DOHH2 (cell line): ENCODE data around the gene ASCL1.

Source experiments
- H3F3A ChIP-seq: fragments of 200-600 bp; sonication (generic), shearing (Covaris generic); 2 replicates; pipeline ENCODE4 v1.6.0; 2016; ENCODE audit warnings: antibody characterized with exemption, mild to moderate bottlenecking; ENCODE audit not compliant: control insufficient read depth, insufficient read depth
- H3K27ac ChIP-seq: fragments of 200-600 bp; sonication (generic); 2 replicates; pipeline ENCODE4 v1.5.1; 2014; ENCODE audit warnings: low read depth, mild to moderate bottlenecking, low read length, moderate library complexity
- H3K27me3 ChIP-seq: fragments of 200-600 bp; sonication (generic); 2 replicates; pipeline ENCODE4 v1.6.1; 2014; ENCODE audit warnings: mild to moderate bottlenecking, low read length, mixed read lengths; ENCODE audit not compliant: control insufficient read depth
- H3K36me3 ChIP-seq: fragments of 200-600 bp; sonication (generic); 2 replicates; pipeline ENCODE4 v1.6.1; 2014; ENCODE audit warnings: mild to moderate bottlenecking, low read length, moderate library complexity, mixed read lengths; ENCODE audit not compliant: control insufficient read depth
- H3K4me1 ChIP-seq: fragments of 200-600 bp; sonication (generic); 2 replicates; pipeline ENCODE4 v1.6.1; 2014; ENCODE audit warnings: mild to moderate bottlenecking, low read length, mixed read lengths; ENCODE audit not compliant: control insufficient read depth
- H3K4me2 ChIP-seq: fragments of 200-600 bp; sonication (generic); 2 replicates; pipeline ENCODE4 v1.6.0; 2014; ENCODE audit warnings: mild to moderate bottlenecking, low read length, moderate library complexity
- H3K4me3 ChIP-seq: fragments of 200-600 bp; sonication (generic); 2 replicates; pipeline ENCODE4 v1.5.1; 2014; ENCODE audit warnings: mild to moderate bottlenecking, low read length, mixed read lengths
- H3K79me2 ChIP-seq: fragments of 200-600 bp; sonication (generic); 2 replicates; pipeline ENCODE4 v1.6.1; 2014; ENCODE audit warnings: mild to moderate bottlenecking, low read length, mixed read lengths; ENCODE audit not compliant: control insufficient read depth
- H3K9me2 ChIP-seq: fragments of 200-600 bp; sonication (generic); replicated peaks from 2 replicates; pipeline ENCODE4 v1.6.1; 2014; ENCODE audit warnings: mild to moderate bottlenecking, low read length, mixed read lengths; ENCODE audit not compliant: control insufficient read depth
- H3K9me3 ChIP-seq: fragments of 200-600 bp; sonication (generic); 2 replicates; pipeline ENCODE4 v1.6.1; 2014; ENCODE audit warnings: antibody characterized with exemption, low read length, mixed read lengths; ENCODE audit not compliant: control insufficient read depth, insufficient read depth
- H4K20me1 ChIP-seq: fragments of 200-600 bp; sonication (generic); 2 replicates; pipeline ENCODE4 v1.6.0; 2014; ENCODE audit warnings: low read depth, mild to moderate bottlenecking, antibody characterized with exemption, low read length, moderate library complexity; ENCODE audit not compliant: control insufficient read depth, insufficient read depth
- CTCF ChIP-seq: fragments of 200-600 bp; sonication (generic); IDR thresholded peaks from one replicate; pipeline ENCODE4 v1.5.1; 2014; ENCODE audit warnings: antibody characterized with exemption, mild to moderate bottlenecking, low read depth, low read length; ENCODE audit not compliant: poor library complexity, severe bottlenecking
- EZH2phosphoT487 ChIP-seq: fragments of 200-600 bp; sonication (generic); IDR thresholded peaks from 2 replicates; pipeline ENCODE4 v1.6.1; 2017; ENCODE audit warnings: borderline replicate concordance, mild to moderate bottlenecking, antibody characterized with exemption, low read length, moderate library complexity, mixed read lengths

Gene ASCL1

GRCh38 chr12:102958073-102958829 is 777 bp downstream of the ASCL1 start:
- TF ChIP-seq CTCF, result no peak
- no peak for TF ChIP-seq EZH2phosphoT487
- Histone ChIP-seq H3K4me1 (no peaks in the 10 kb centered on the region), H3K27ac (no peak overlapping the region), H3K4me3 (no peak overlapping the region), H3K27me3 (peaks cover 21% of the 10 kb centered on the region), H3K9me2 (no peaks in the 10 kb centered on the region), H3K36me3 (no peaks in the 10 kb centered on the region), H3K79me2 (no peaks in the 10 kb centered on the region), H4K20me1 (no peaks in the 10 kb centered on the region), H3K4me2 (no peak overlapping the region), H3F3A (no peaks in the 10 kb centered on the region), H3K9me3 (no peaks in the 10 kb centered on the region)

- no peaks in the 10 kb centered on the region for H3K9me3 ChIP-seq
- no peaks in the 10 kb centered on the region for H3K79me2 ChIP-seq
- no peak overlapping the region for H3K4me3 ChIP-seq
- no peak overlapping the region for H3K27ac ChIP-seq
- TF ChIP-seq EZH2phosphoT487, result no peak
- no peak for TF ChIP-seq CTCF
- no peaks in the 10 kb centered on the region for H3F3A ChIP-seq
- no peaks in the 10 kb centered on the region for H3K4me1 ChIP-seq
- H3K4me2 ChIP-seq, result no peak overlapping the region
- H3K9me2 ChIP-seq, result no peaks in the 10 kb centered on the region
- H3K27me3 ChIP-seq, result peaks cover 24% of the 10 kb centered on the region
- H4K20me1 ChIP-seq, result no peaks in the 10 kb centered on the region
- no peaks in the 10 kb centered on the region for H3K36me3 ChIP-seq
Observed at GRCh38 chr12:102958830-102959176, 1.3 kb downstream of the ASCL1 start.

GRCh38 chr12:102959391-102959790 is 1.9 kb downstream of the ASCL1 start:
- no peaks in the 10 kb centered on the region for H3K4me1 ChIP-seq
- no peaks in the 10 kb centered on the region for H4K20me1 ChIP-seq
- H3K4me3 ChIP-seq, result no peak overlapping the region
- no peak for TF ChIP-seq EZH2phosphoT487
- no peak for TF ChIP-seq CTCF
- no peak overlapping the region for H3K27ac ChIP-seq
- no peak overlapping the region for H3K4me2 ChIP-seq
- no peaks in the 10 kb centered on the region for H3K9me3 ChIP-seq
- no peaks in the 10 kb centered on the region for H3F3A ChIP-seq
- no peaks in the 10 kb centered on the region for H3K36me3 ChIP-seq
- no peaks in the 10 kb centered on the region for H3K79me2 ChIP-seq
- peaks cover 28% of the 10 kb centered on the region for H3K27me3 ChIP-seq
- no peaks in the 10 kb centered on the region for H3K9me2 ChIP-seq
